ENCODE measurements around the gene DNAL1.

DNA sequence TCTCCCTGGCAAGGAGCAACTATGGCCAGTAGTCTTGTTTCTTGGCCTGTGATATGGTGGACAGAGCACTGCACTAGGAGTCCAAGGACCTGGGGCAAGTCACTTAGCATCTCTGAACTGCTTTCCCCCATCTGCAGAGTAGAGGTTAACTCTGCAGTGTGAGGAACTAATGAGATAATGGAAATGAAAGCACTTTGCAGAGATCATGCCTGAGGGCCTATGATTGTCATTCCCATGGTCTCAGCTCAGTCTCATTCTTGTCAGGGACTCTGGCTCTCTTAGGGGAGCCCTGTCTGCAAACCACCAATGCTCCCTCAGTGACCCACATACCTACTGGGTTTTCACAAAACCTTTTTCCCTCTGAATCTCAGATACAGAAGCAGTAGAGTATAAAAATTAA is 75.8 kb downstream of the DNAL1 start:
- TF ChIP-seq, protein P1, sequence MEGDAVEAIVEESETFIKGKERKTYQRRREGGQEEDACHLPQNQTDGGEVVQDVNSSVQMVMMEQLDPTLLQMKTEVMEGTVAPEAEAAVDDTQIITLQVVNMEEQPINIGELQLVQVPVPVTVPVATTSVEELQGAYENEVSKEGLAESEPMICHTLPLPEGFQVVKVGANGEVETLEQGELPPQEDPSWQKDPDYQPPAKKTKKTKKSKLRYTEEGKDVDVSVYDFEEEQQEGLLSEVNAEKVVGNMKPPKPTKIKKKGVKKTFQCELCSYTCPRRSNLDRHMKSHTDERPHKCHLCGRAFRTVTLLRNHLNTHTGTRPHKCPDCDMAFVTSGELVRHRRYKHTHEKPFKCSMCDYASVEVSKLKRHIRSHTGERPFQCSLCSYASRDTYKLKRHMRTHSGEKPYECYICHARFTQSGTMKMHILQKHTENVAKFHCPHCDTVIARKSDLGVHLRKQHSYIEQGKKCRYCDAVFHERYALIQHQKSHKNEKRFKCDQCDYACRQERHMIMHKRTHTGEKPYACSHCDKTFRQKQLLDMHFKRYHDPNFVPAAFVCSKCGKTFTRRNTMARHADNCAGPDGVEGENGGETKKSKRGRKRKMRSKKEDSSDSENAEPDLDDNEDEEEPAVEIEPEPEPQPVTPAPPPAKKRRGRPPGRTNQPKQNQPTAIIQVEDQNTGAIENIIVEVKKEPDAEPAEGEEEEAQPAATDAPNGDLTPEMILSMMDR (IDR thresholded peaks at IDR 0.05): no peak
- no peak for TF ChIP-seq POLR2A (IDR thresholded peaks at IDR 0.05)
